HUES6 (cell line): ENCODE results near the gene NCAPH2.

ENCODE experiments used
- H3K27ac ChIP-seq: 2 replicates; pipeline ENCODE4 v1.7.0; 2013; ENCODE audit warnings: low read depth, mild to moderate bottlenecking, low read length, inconsistent platforms
- H3K27me3 ChIP-seq: 2 replicates; pipeline ENCODE4 v1.6.1; 2013; ENCODE audit warnings: low read length; ENCODE audit not compliant: control insufficient read depth, insufficient read depth
- H3K36me3 ChIP-seq: 2 replicates; pipeline ENCODE4 v1.6.1; 2013; ENCODE audit warnings: low read length; ENCODE audit not compliant: control insufficient read depth, insufficient read depth
- H3K4me1 ChIP-seq: 2 replicates; pipeline ENCODE4 v1.6.1; 2013; ENCODE audit warnings: low read length; ENCODE audit not compliant: control insufficient read depth, insufficient read depth
- H3K4me3 ChIP-seq: 2 replicates; pipeline ENCODE4 v1.5.1; 2013; ENCODE audit warnings: low read depth, low read length
- H3K9ac ChIP-seq: one replicate; pipeline ENCODE4 v1.6.1; 2013; ENCODE audit warnings: mild to moderate bottlenecking, low read length
- H3K9me3 ChIP-seq: 2 replicates; pipeline ENCODE4 v1.6.1; 2013; ENCODE audit warnings: low read depth, low read length; ENCODE audit not compliant: control insufficient read depth, insufficient read depth

The NCAPH2 gene

GRCh38 chr22:50467773-50468440 lies 40.1 kb upstream of the NCAPH2 start:
- Histone ChIP-seq H3K27me3 (no peaks in the 10 kb centered on the region), H3K9me3 (no peaks in the 10 kb centered on the region), H3K27ac (no peak overlapping the region), H3K36me3 (peaks cover 58% of the 10 kb centered on the region), H3K4me1 (peaks cover 22% of the 10 kb centered on the region), H3K9ac (no peak overlapping the region), H3K4me3 (no peak overlapping the region)

- peaks cover 51% of the 10 kb centered on the region for H3K36me3 ChIP-seq
- no peaks in the 10 kb centered on the region for H3K27me3 ChIP-seq
- H3K9me3 ChIP-seq: no peaks in the 10 kb centered on the region
- H3K4me1 ChIP-seq: peaks cover 26% of the 10 kb centered on the region
- no peak overlapping the region for H3K4me3 ChIP-seq
- no peak overlapping the region for H3K9ac ChIP-seq
- no peak overlapping the region for H3K27ac ChIP-seq
Measured at GRCh38 chr22:50468626-50469025, 39.4 kb upstream of the NCAPH2 start.

- H3K9ac ChIP-seq: no peak overlapping the region
- peaks cover 30% of the 10 kb centered on the region for H3K4me1 ChIP-seq
- no peaks in the 10 kb centered on the region for H3K9me3 ChIP-seq
- no peaks in the 10 kb centered on the region for H3K27me3 ChIP-seq
- H3K36me3 ChIP-seq: peaks cover 41% of the 10 kb centered on the region
- H3K27ac ChIP-seq: no peak overlapping the region
- H3K4me3 ChIP-seq: 0 out of 2 replicates have a peak overlapping the region, but pooled peaks have one; percentile 21
Measured at GRCh38 chr22:50469377-50470305, 38.4 kb upstream of the NCAPH2 start.

- Histone ChIP-seq H3K27ac (no peak overlapping the region), H3K36me3 (peaks cover 32% of the 10 kb centered on the region), H3K4me1 (peaks cover 35% of the 10 kb centered on the region), H3K27me3 (no peaks in the 10 kb centered on the region), H3K9me3 (no peaks in the 10 kb centered on the region), H3K4me3 (no peak overlapping the region), H3K9ac (no peak overlapping the region)
Measured at GRCh38 chr22:50470491-50470890, 37.5 kb upstream of the NCAPH2 start.

GRCh38 chr22:50471197-50471847 lies 36.7 kb upstream of the NCAPH2 start:
- Histone ChIP-seq H3K27ac (no peak overlapping the region), H3K36me3 (peaks cover 24% of the 10 kb centered on the region), H3K9me3 (no peaks in the 10 kb centered on the region), H3K4me1 (peaks cover 39% of the 10 kb centered on the region), H3K4me3 (no peak overlapping the region), H3K9ac (no peak overlapping the region), H3K27me3 (no peaks in the 10 kb centered on the region)

GRCh38 chr22:50471962-50472361 lies 36.1 kb upstream of the NCAPH2 start:
- Histone ChIP-seq H3K27ac (no peak overlapping the region), H3K9me3 (no peaks in the 10 kb centered on the region), H3K36me3 (peaks cover 18% of the 10 kb centered on the region), H3K4me3 (no peak overlapping the region), H3K9ac (no peak overlapping the region), H3K4me1 (peaks cover 40% of the 10 kb centered on the region), H3K27me3 (no peaks in the 10 kb centered on the region)

- H3K9me3 ChIP-seq: no peaks in the 10 kb centered on the region
- peak overlapping the region; percentile 73; the same call in 1 of the 2 replicates for H3K4me3 ChIP-seq
- no peaks in the 10 kb centered on the region for H3K27me3 ChIP-seq
- no peak overlapping the region for H3K27ac ChIP-seq
- no peak overlapping the region for H3K9ac ChIP-seq
- H3K4me1 ChIP-seq: peaks cover 46% of the 10 kb centered on the region
- H3K36me3 ChIP-seq: 0 out of 2 replicates have a peak, but pooled peaks cover 8% of the 10 kb centered on the region
Measured at GRCh38 chr22:50473088-50473487, 34.9 kb upstream of the NCAPH2 start.

GRCh38 chr22:50473855-50474671 lies 34.0 kb upstream of the NCAPH2 start:
- Histone ChIP-seq H3K36me3 (0 out of 2 replicates have a peak, but pooled peaks cover 6% of the 10 kb centered on the region), H3K27ac (no peak overlapping the region), H3K4me1 (peaks cover 44% of the 10 kb centered on the region), H3K4me3 (peak overlapping the region; percentile 73), H3K27me3 (peaks cover 5% of the 10 kb centered on the region), H3K9me3 (no peaks in the 10 kb centered on the region), H3K9ac (peak overlapping the region; percentile 34)

GRCh38 chr22:50474710-50475651 lies 33.0 kb upstream of the NCAPH2 start, which contains the start of gene SBF1:
TSS of gene SBF1 (minus strand) at chr22:50475035. CDS start at chr22:50474840, 195 bp downstream.
- Histone ChIP-seq H3K4me1 (peaks cover 35% of the 10 kb centered on the region), H3K9ac (peak within 1 kb of the TSS; percentile 74), H3K4me3 (peak within 1 kb of the TSS; percentile 73), H3K9me3 (no peaks in the 10 kb centered on the region), H3K27ac (no peak within 1 kb of the TSS), H3K27me3 (peaks cover 13% of the 10 kb centered on the region), H3K36me3 (0 out of 2 replicates have a peak, but pooled peaks cover 6% of the 10 kb centered on the region)
